ENCODE results near the gene SLAMF1.
"Not testable (repeated sequence)": the region's sequence is repeated elsewhere in the genome, so short reads cannot be mapped to it uniquely, and the experiment has no call there.

Gene SLAMF1

GRCh38 chr1:160646711-160647328 is at the start of gene SLAMF1:
TSS of gene SLAMF1 (minus strand) at chr1:160647044. CDS start at chr1:160646945, 99 bp downstream.
- H3K9ac ChIP-seq (ENCODE audit: low read depth, low read length): no peak within 1 kb of the TSS
- H3K27me3 ChIP-seq (ENCODE audit: control insufficient read depth, insufficient read depth, low read length): peaks cover 4% of the 10 kb centered on the region
- H3K9me3 ChIP-seq (ENCODE audit: control insufficient read depth, insufficient read depth, low read length): no peaks in the 10 kb centered on the region
- no peak within 1 kb of the TSS for H3K4me3 ChIP-seq (ENCODE audit: low read depth, low read length)
- H3K36me3 ChIP-seq (ENCODE audit: control insufficient read depth, insufficient read depth, low read length): no peaks in the 10 kb centered on the region
- peaks cover 7% of the 10 kb centered on the region for H3K4me1 ChIP-seq (ENCODE audit: control insufficient read depth, insufficient read depth, low read length)

- H3K36me3 ChIP-seq (ENCODE audit: control insufficient read depth, insufficient read depth, low read length): not testable (repeated sequence)
These were observed 45.5 kb upstream of the SLAMF1 start for GRCh38 chr1:160692390-160692789.

GRCh38 chr1:160685266-160685665 is 38.4 kb upstream of the SLAMF1 start:
- Histone ChIP-seq H3K9me3 (ENCODE audit: control insufficient read depth, insufficient read depth, low read length) (no peaks in the 10 kb centered on the region), H3K36me3 (ENCODE audit: control insufficient read depth, insufficient read depth, low read length) (no peaks in the 10 kb centered on the region), H3K27me3 (ENCODE audit: control insufficient read depth, insufficient read depth, low read length) (no peaks in the 10 kb centered on the region), H3K4me1 (ENCODE audit: control insufficient read depth, insufficient read depth, low read length) (no peaks in the 10 kb centered on the region), H3K9ac (ENCODE audit: low read depth, low read length) (no peak overlapping the region), H3K4me3 (ENCODE audit: low read depth, low read length) (no peak overlapping the region)

More at GRCh38 chr1:160692390-160692789, 45.5 kb upstream of the SLAMF1 start:
- not testable (repeated sequence) for H3K4me1 ChIP-seq (ENCODE audit: control insufficient read depth, insufficient read depth, low read length); H3K9ac ChIP-seq (ENCODE audit: low read depth, low read length); H3K27me3 ChIP-seq (ENCODE audit: control insufficient read depth, insufficient read depth, low read length); H3K9me3 ChIP-seq (ENCODE audit: control insufficient read depth, insufficient read depth, low read length); H3K4me3 ChIP-seq (ENCODE audit: low read depth, low read length)

GRCh38 chr1:160682983-160683865 is 36.4 kb upstream of the SLAMF1 start:
- Histone ChIP-seq H3K4me3 (ENCODE audit: low read depth, low read length) (no peak overlapping the region), H3K27me3 (ENCODE audit: control insufficient read depth, insufficient read depth, low read length) (no peaks in the 10 kb centered on the region), H3K9ac (ENCODE audit: low read depth, low read length) (no peak overlapping the region)

GRCh38 chr1:160681891-160682140 is 35.0 kb upstream of the SLAMF1 start:
- no peak overlapping the region for H3K9ac ChIP-seq (ENCODE audit: low read depth, low read length)
- H3K4me1 ChIP-seq (ENCODE audit: control insufficient read depth, insufficient read depth, low read length): no peaks in the 10 kb centered on the region
- H3K27me3 ChIP-seq (ENCODE audit: control insufficient read depth, insufficient read depth, low read length): no peaks in the 10 kb centered on the region
- no peaks in the 10 kb centered on the region for H3K36me3 ChIP-seq (ENCODE audit: control insufficient read depth, insufficient read depth, low read length)
- no peak overlapping the region for H3K4me3 ChIP-seq (ENCODE audit: low read depth, low read length)
- H3K9me3 ChIP-seq (ENCODE audit: control insufficient read depth, insufficient read depth, low read length): no peaks in the 10 kb centered on the region

More at GRCh38 chr1:160682983-160683865, 36.4 kb upstream of the SLAMF1 start:
- Histone ChIP-seq H3K36me3 (ENCODE audit: control insufficient read depth, insufficient read depth, low read length) (no peaks in the 10 kb centered on the region), H3K9me3 (ENCODE audit: control insufficient read depth, insufficient read depth, low read length) (no peaks in the 10 kb centered on the region), H3K4me1 (ENCODE audit: control insufficient read depth, insufficient read depth, low read length) (no peaks in the 10 kb centered on the region)

- no peaks in the 10 kb centered on the region for H3K4me1 ChIP-seq (ENCODE audit: control insufficient read depth, insufficient read depth, low read length)
- H3K4me3 ChIP-seq (ENCODE audit: low read depth, low read length): no peak overlapping the region
- no peaks in the 10 kb centered on the region for H3K9me3 ChIP-seq (ENCODE audit: control insufficient read depth, insufficient read depth, low read length)
- H3K36me3 ChIP-seq (ENCODE audit: control insufficient read depth, insufficient read depth, low read length): no peaks in the 10 kb centered on the region
- H3K9ac ChIP-seq (ENCODE audit: low read depth, low read length): no peak overlapping the region
- H3K27me3 ChIP-seq (ENCODE audit: control insufficient read depth, insufficient read depth, low read length): no peaks in the 10 kb centered on the region
These were observed 34.4 kb upstream of the SLAMF1 start for GRCh38 chr1:160681066-160681890.

- no peak overlapping the region for H3K4me3 ChIP-seq (ENCODE audit: low read depth, low read length)
- H3K27me3 ChIP-seq (ENCODE audit: control insufficient read depth, insufficient read depth, low read length): no peaks in the 10 kb centered on the region
- no peaks in the 10 kb centered on the region for H3K36me3 ChIP-seq (ENCODE audit: control insufficient read depth, insufficient read depth, low read length)
- H3K9ac ChIP-seq (ENCODE audit: low read depth, low read length): no peak overlapping the region
- no peaks in the 10 kb centered on the region for H3K9me3 ChIP-seq (ENCODE audit: control insufficient read depth, insufficient read depth, low read length)
- H3K4me1 ChIP-seq (ENCODE audit: control insufficient read depth, insufficient read depth, low read length): peaks cover under 1% of the 10 kb centered on the region
These were observed 33.6 kb upstream of the SLAMF1 start for GRCh38 chr1:160680399-160680798.

- H3K9ac ChIP-seq (ENCODE audit: low read depth, low read length): no peak overlapping the region
- peaks cover 3% of the 10 kb centered on the region for H3K4me1 ChIP-seq (ENCODE audit: control insufficient read depth, insufficient read depth, low read length)
These were observed 33.0 kb upstream of the SLAMF1 start for GRCh38 chr1:160679893-160680292.

GRCh38 chr1:160676869-160677597 is 30.2 kb upstream of the SLAMF1 start:
- peaks cover 25% of the 10 kb centered on the region for H3K4me1 ChIP-seq (ENCODE audit: control insufficient read depth, insufficient read depth, low read length)
- no peaks in the 10 kb centered on the region for H3K27me3 ChIP-seq (ENCODE audit: control insufficient read depth, insufficient read depth, low read length)

More at GRCh38 chr1:160679893-160680292, 33.0 kb upstream of the SLAMF1 start:
- Histone ChIP-seq H3K27me3 (ENCODE audit: control insufficient read depth, insufficient read depth, low read length) (no peaks in the 10 kb centered on the region), H3K36me3 (ENCODE audit: control insufficient read depth, insufficient read depth, low read length) (no peaks in the 10 kb centered on the region), H3K4me3 (ENCODE audit: low read depth, low read length) (no peak overlapping the region), H3K9me3 (ENCODE audit: control insufficient read depth, insufficient read depth, low read length) (no peaks in the 10 kb centered on the region)

GRCh38 chr1:160675641-160676410 is 29.0 kb upstream of the SLAMF1 start:
- H3K4me3 ChIP-seq (ENCODE audit: low read depth, low read length): no peak overlapping the region
- H3K36me3 ChIP-seq (ENCODE audit: control insufficient read depth, insufficient read depth, low read length): no peaks in the 10 kb centered on the region
- H3K9ac ChIP-seq (ENCODE audit: low read depth, low read length): no peak overlapping the region
- no peaks in the 10 kb centered on the region for H3K27me3 ChIP-seq (ENCODE audit: control insufficient read depth, insufficient read depth, low read length)
- peaks cover 33% of the 10 kb centered on the region for H3K4me1 ChIP-seq (ENCODE audit: control insufficient read depth, insufficient read depth, low read length)
- no peaks in the 10 kb centered on the region for H3K9me3 ChIP-seq (ENCODE audit: control insufficient read depth, insufficient read depth, low read length)

More at GRCh38 chr1:160676869-160677597, 30.2 kb upstream of the SLAMF1 start:
- Histone ChIP-seq H3K9me3 (ENCODE audit: control insufficient read depth, insufficient read depth, low read length) (no peaks in the 10 kb centered on the region), H3K36me3 (ENCODE audit: control insufficient read depth, insufficient read depth, low read length) (no peaks in the 10 kb centered on the region), H3K4me3 (ENCODE audit: low read depth, low read length) (no peak overlapping the region), H3K9ac (ENCODE audit: low read depth, low read length) (no peak overlapping the region)
